Activated B cell treated with CpG ODN at 0.5 μM for 24 hours (primary cell): ENCODE results near the gene MADD. TPM values are rescaled to one million over a fixed set of nuclear protein-coding genes. Genes with fewer than 3 reads are reported as not detected.

Source experiments
- ATAC-seq: fragments of 200-7000 bp; cut with Tn5 transposase; one replicate; pipeline ENCODE4 v1.10.0; 2021; ENCODE audit warnings: low read depth, mild to moderate bottlenecking, moderate library complexity
- CTCF ChIA-PET: fragments of 350-600 bp; sonication (Branson Sonifier 250); formaldehyde crosslinking; loops from one replicate; lab custom pipeline; 2021; ENCODE audit warnings: antibody characterized with exemption; lab: Charles Lee
- POLR2A ChIA-PET: fragments of 350-600 bp; sonication (Branson Sonifier 250); formaldehyde crosslinking; loops from one replicate; lab custom pipeline; 2021; ENCODE audit warnings: antibody characterized with exemption; lab: Charles Lee
- DNase-seq: peaks from one replicate; pipeline ENCODE4 v3.0.0; 2022
- H3K27ac Mint-ChIP-seq: one replicate; pipeline ENCODE4 v1.8.0; 2020; ENCODE audit warnings: mixed read lengths
- H3K27me3 Mint-ChIP-seq: one replicate; pipeline ENCODE4 v1.8.0; 2021; ENCODE audit warnings: mixed read lengths
- H3K36me3 Mint-ChIP-seq: one replicate; pipeline ENCODE4 v1.8.0; 2021; ENCODE audit warnings: low read depth, mixed read lengths
- H3K4me1 Mint-ChIP-seq: one replicate; pipeline ENCODE4 v1.8.0; 2021; ENCODE audit warnings: mixed read lengths
- H3K4me3 Mint-ChIP-seq: one replicate; pipeline ENCODE4 v1.8.0; 2020; ENCODE audit warnings: mild to moderate bottlenecking, mixed read lengths
- H3K9me3 Mint-ChIP-seq: one replicate; pipeline ENCODE4 v1.8.0; 2020; ENCODE audit warnings: mixed read lengths
- CTCF ChIP-seq: fragments of 200-600 bp; IDR thresholded peaks from one replicate; pipeline ENCODE4 v1.8.0; 2022; ENCODE audit warnings: antibody characterized with exemption, mild to moderate bottlenecking
- intact Hi-C: fragments of 100-400 bp; cut with micrococcal nuclease; formaldehyde crosslinking; loops from one replicate; pipeline ENCODE4 v1.15.1; 2024
- total RNA-seq: library from RNA; stranded (reverse); gene quantifications from 2 replicates; pipeline ENCODE4 v1.2.3, GENCODE V29; 2022

MADD gene
- total RNA-seq, 1 donor from 2014 or later: 86.9 TPM

- no peaks in the 10 kb centered on the region for H3K9me3 Mint-ChIP-seq
- no peak for DNase-seq
- TF ChIP-seq CTCF: no peak
- ChIA-PET CTCF (no interaction called here), POLR2A (no interaction called here)
- no peak overlapping the region for H3K27ac Mint-ChIP-seq
- peaks cover 18% of the 10 kb centered on the region for H3K36me3 Mint-ChIP-seq
- no peak overlapping the region for H3K4me3 Mint-ChIP-seq
- intact Hi-C loops: no loop called here
- peaks cover 14% of the 10 kb centered on the region for H3K4me1 Mint-ChIP-seq
- ATAC-seq: no peak
- no peaks in the 10 kb centered on the region for H3K27me3 Mint-ChIP-seq
Observed at GRCh38 chr11:47355283-47356128, 85.6 kb downstream of the MADD start.

- no peak overlapping the region for H3K4me3 Mint-ChIP-seq
- ChIA-PET CTCF (no interaction called here), POLR2A (no interaction called here)
- no peaks in the 10 kb centered on the region for H3K9me3 Mint-ChIP-seq
- DNase-seq (no peak), ATAC-seq (no peak)
- H3K27me3 Mint-ChIP-seq: no peaks in the 10 kb centered on the region
- H3K27ac Mint-ChIP-seq: no peak overlapping the region
- intact Hi-C loops: no loop called here
- H3K4me1 Mint-ChIP-seq: peaks cover 19% of the 10 kb centered on the region
- peaks cover 21% of the 10 kb centered on the region for H3K36me3 Mint-ChIP-seq
- TF ChIP-seq CTCF: no peak
Observed at GRCh38 chr11:47356129-47356997, 86.4 kb downstream of the MADD start.

GRCh38 chr11:47356998-47357329 lies 87.0 kb downstream of the MADD start:
- intact Hi-C loops: no loop called here
- DNase-seq (no peak), ATAC-seq (no peak)
- no peak for TF ChIP-seq CTCF
- ChIA-PET POLR2A (no interaction called here), CTCF (no interaction called here)
- Mint-ChIP-seq H3K4me1 (peaks cover 25% of the 10 kb centered on the region), H3K36me3 (peaks cover 26% of the 10 kb centered on the region), H3K27me3 (no peaks in the 10 kb centered on the region), H3K4me3 (no peak overlapping the region), H3K27ac (no peak overlapping the region), H3K9me3 (no peaks in the 10 kb centered on the region)

GRCh38 chr11:47357985-47358730 lies 88.2 kb downstream of the MADD start:
- Mint-ChIP-seq H3K4me1 (peaks cover 26% of the 10 kb centered on the region), H3K27ac (no peak overlapping the region), H3K4me3 (no peak overlapping the region), H3K27me3 (no peaks in the 10 kb centered on the region), H3K36me3 (peaks cover 26% of the 10 kb centered on the region), H3K9me3 (no peaks in the 10 kb centered on the region)
- DNase-seq (no peak), ATAC-seq (no peak)
- intact Hi-C loops: no loop called here
- ChIA-PET POLR2A (no interaction called here), CTCF (no interaction called here)
- no peak for TF ChIP-seq CTCF

GRCh38 chr11:47358731-47359051 lies 88.8 kb downstream of the MADD start:
- no peaks in the 10 kb centered on the region for H3K9me3 Mint-ChIP-seq
- H3K36me3 Mint-ChIP-seq: peaks cover 26% of the 10 kb centered on the region
- no peaks in the 10 kb centered on the region for H3K27me3 Mint-ChIP-seq
- ATAC-seq (no peak), DNase-seq (no peak)
- H3K4me1 Mint-ChIP-seq: peaks cover 26% of the 10 kb centered on the region
- no peak overlapping the region for H3K4me3 Mint-ChIP-seq
- POLR2A ChIA-PET: no interaction called here
- no peak overlapping the region for H3K27ac Mint-ChIP-seq
- CTCF ChIA-PET: no interaction called here
- intact Hi-C loops: no loop called here
- TF ChIP-seq CTCF: no peak
